MM.1S (cell line): ENCODE results near the gene CACNB2.
"Not testable (repeated sequence)": the region's sequence is repeated elsewhere in the genome, so short reads cannot be mapped to it uniquely, and the experiment has no call there.

Experiments used
- DNase-seq: peaks from one replicate; pipeline ENCODE4 v3.0.0-alpha.2; 2015
- H2AFZ ChIP-seq: fragments of 300-600 bp; sonication (generic); 2 replicates; pipeline ENCODE4 v1.6.0; 2016; ENCODE audit warnings: antibody characterized with exemption, low read length
- H3F3A ChIP-seq: fragments of 300-600 bp; sonication (generic); 2 replicates; pipeline ENCODE4 v1.6.1; 2016; ENCODE audit warnings: mild to moderate bottlenecking, antibody characterized with exemption, low read length, moderate library complexity, mixed read lengths; ENCODE audit not compliant: insufficient read depth
- H3K27ac ChIP-seq: fragments of 300-600 bp; sonication (generic); 2 replicates; pipeline ENCODE4 v1.5.1; 2016; ENCODE audit warnings: mild to moderate bottlenecking, low read length
- H3K27me3 ChIP-seq: fragments of 300-600 bp; sonication (generic); replicated peaks from 2 replicates; pipeline ENCODE4 v1.6.0; 2016; ENCODE audit warnings: low read length; ENCODE audit not compliant: insufficient read depth
- H3K36me3 ChIP-seq: fragments of 300-600 bp; sonication (generic); replicated peaks from 2 replicates; pipeline ENCODE4 v1.6.1; 2016; ENCODE audit warnings: mild to moderate bottlenecking, low read length, mixed read lengths; ENCODE audit not compliant: insufficient read depth
- H3K4me1 ChIP-seq: fragments of 300-600 bp; sonication (generic); 2 replicates; pipeline ENCODE4 v1.6.1; 2016; ENCODE audit warnings: low read length, mixed read lengths
- H3K4me2 ChIP-seq: fragments of 300-600 bp; sonication (generic); 2 replicates; pipeline ENCODE4 v1.6.0; 2016; ENCODE audit warnings: low read depth, low read length
- H3K4me3 ChIP-seq: fragments of 300-600 bp; sonication (generic); 2 replicates; pipeline ENCODE4 v1.5.1; 2016; ENCODE audit warnings: low read length, mixed read lengths
- H3K79me2 ChIP-seq: fragments of 300-600 bp; sonication (generic); 2 replicates; pipeline ENCODE4 v1.6.1; 2016; ENCODE audit warnings: mixed run types, low read length, mixed read lengths
- H3K9ac ChIP-seq: fragments of 300-600 bp; sonication (generic); 2 replicates; pipeline ENCODE4 v1.6.1; 2016; ENCODE audit warnings: low read length, mixed read lengths
- H3K9me2 ChIP-seq: fragments of 300-600 bp; sonication (generic); replicated peaks from 2 replicates; pipeline ENCODE4 v1.6.1; 2016; ENCODE audit warnings: mild to moderate bottlenecking, low read length, mixed read lengths; ENCODE audit not compliant: insufficient read depth
- H3K9me3 ChIP-seq: fragments of 300-600 bp; sonication (generic); replicated peaks from 2 replicates; pipeline ENCODE4 v1.6.1; 2016; ENCODE audit warnings: mild to moderate bottlenecking, low read length, mixed read lengths; ENCODE audit not compliant: insufficient read depth
- H4K20me1 ChIP-seq: fragments of 300-600 bp; sonication (generic); 2 replicates; pipeline ENCODE4 v1.6.1; 2016; ENCODE audit warnings: mild to moderate bottlenecking, low read length, moderate library complexity, mixed read lengths; ENCODE audit not compliant: insufficient read depth
- CTCF ChIP-seq: fragments of 300-600 bp; sonication (generic); IDR thresholded peaks from 2 replicates; pipeline ENCODE4 v1.5.1; 2016; ENCODE audit warnings: antibody characterized with exemption, low read length, mixed read lengths
- EZH2 ChIP-seq: fragments of 300-600 bp; sonication (generic); optimal IDR thresholded peaks from 2 replicates; pipeline ENCODE3; 2017; ENCODE audit warnings: low read depth, mild to moderate bottlenecking, antibody characterized with exemption, low read length, mixed read lengths
- EZH2phosphoT487 ChIP-seq: fragments of 300-600 bp; sonication (generic); IDR thresholded peaks from 2 replicates; pipeline ENCODE4 v1.6.1; 2018; ENCODE audit warnings: antibody characterized with exemption, low read length

The CACNB2 gene

DNA sequence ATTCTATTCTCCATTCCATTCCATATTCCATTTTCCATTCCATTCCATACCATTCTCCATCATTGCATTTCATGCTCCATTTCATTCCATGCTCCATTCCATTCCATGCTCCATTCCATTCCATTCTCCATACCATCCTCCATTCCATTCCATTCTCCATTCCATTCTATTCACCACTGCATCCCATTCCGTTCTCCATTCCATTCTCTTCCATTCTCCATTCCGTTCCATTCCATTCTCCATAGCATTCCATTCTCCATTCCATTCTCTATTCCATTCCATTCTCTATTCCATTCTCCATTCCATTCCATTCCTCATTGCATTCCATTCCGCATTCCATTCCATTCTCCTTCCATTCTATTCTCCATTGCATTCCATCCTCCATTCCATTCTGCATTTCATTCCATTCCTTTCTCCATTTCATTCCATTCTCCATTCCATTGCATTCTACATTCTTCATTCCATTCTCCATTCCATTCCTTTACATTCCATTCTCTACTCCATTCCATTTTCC is 427.2 kb downstream of the CACNB2 start:
- H3K4me2 ChIP-seq, result no peak overlapping the region
- no peaks in the 10 kb centered on the region for H3K9me3 ChIP-seq

DNA sequence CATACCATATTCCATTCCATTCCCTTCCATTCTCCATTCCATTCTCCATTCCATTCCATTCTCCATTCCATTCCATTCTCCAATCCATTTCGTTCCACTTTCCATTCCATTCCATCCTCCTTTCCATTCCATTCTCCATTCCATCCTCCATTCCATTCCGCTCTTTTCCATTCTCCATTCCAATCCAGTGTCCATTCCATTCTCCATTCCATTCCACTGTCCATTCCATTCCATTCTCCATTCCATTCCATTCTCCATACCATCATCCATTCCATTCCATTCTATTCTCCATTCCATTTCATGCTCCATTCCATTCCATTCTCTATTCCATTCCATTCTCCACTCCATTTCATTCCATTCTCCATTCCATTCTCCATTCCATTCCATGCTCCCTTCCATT is 430.2 kb downstream of the CACNB2 start:
- H3K4me3 ChIP-seq, H3K9me2 ChIP-seq, H3K27me3 ChIP-seq, H4K20me1 ChIP-seq, H2AFZ ChIP-seq, H3K4me1 ChIP-seq, H3K4me2 ChIP-seq, H3K9ac ChIP-seq, H3K27ac ChIP-seq, DNase-seq, H3K36me3 ChIP-seq, H3K79me2 ChIP-seq, H3F3A ChIP-seq, H3K9me3 ChIP-seq: not testable (repeated sequence)

More for the DNA sequence above, 427.2 kb downstream of the CACNB2 start:
- Histone ChIP-seq H3K9ac (no peak overlapping the region), H3F3A (no peaks in the 10 kb centered on the region), H2AFZ (no peak overlapping the region), H3K36me3 (no peaks in the 10 kb centered on the region), H3K4me3 (no peak overlapping the region), H3K27me3 (no peaks in the 10 kb centered on the region), H3K79me2 (no peaks in the 10 kb centered on the region), H4K20me1 (no peaks in the 10 kb centered on the region), H3K9me2 (no peaks in the 10 kb centered on the region), H3K4me1 (no peaks in the 10 kb centered on the region), H3K27ac (no peak overlapping the region)
- TF ChIP-seq CTCF (no peak), EZH2 (no peak), EZH2phosphoT487 (no peak)
- DNase-seq, result no peak

- H3K79me2 ChIP-seq, result no peaks in the 10 kb centered on the region
- H3K9me3 ChIP-seq, result no peaks in the 10 kb centered on the region
- TF ChIP-seq CTCF (no peak), EZH2 (no peak), EZH2phosphoT487 (no peak)
- H3K36me3 ChIP-seq, result no peaks in the 10 kb centered on the region
- no peaks in the 10 kb centered on the region for H3K4me1 ChIP-seq
- DNase-seq, result no peak
- no peak overlapping the region for H3K4me2 ChIP-seq
- no peaks in the 10 kb centered on the region for H3K27me3 ChIP-seq
- H3F3A ChIP-seq, result no peaks in the 10 kb centered on the region
- H3K9ac ChIP-seq, result no peak overlapping the region
- no peak overlapping the region for H3K27ac ChIP-seq
- H4K20me1 ChIP-seq, result no peaks in the 10 kb centered on the region
- no peak overlapping the region for H2AFZ ChIP-seq
- H3K4me3 ChIP-seq, result no peak overlapping the region
- H3K9me2 ChIP-seq, result no peaks in the 10 kb centered on the region
Observed at GRCh38 chr10:18571076-18571475, 430.9 kb downstream of the CACNB2 start.

- no peaks in the 10 kb centered on the region for H3K9me3 ChIP-seq
Observed at GRCh38 chr10:18571780-18572179, 431.6 kb downstream of the CACNB2 start.

More at GRCh38 chr10:18571780-18572179, 431.6 kb downstream of the CACNB2 start:
- H2AFZ ChIP-seq, result no peak overlapping the region
- no peak overlapping the region for H3K27ac ChIP-seq
- no peaks in the 10 kb centered on the region for H3K4me1 ChIP-seq
- no peaks in the 10 kb centered on the region for H3K79me2 ChIP-seq
- TF ChIP-seq CTCF, result no peak
- TF ChIP-seq EZH2, result no peak
- TF ChIP-seq EZH2phosphoT487, result no peak
- no peak for DNase-seq
- H3K4me2 ChIP-seq, result no peak overlapping the region
- no peaks in the 10 kb centered on the region for H3K27me3 ChIP-seq
- H4K20me1 ChIP-seq, result no peaks in the 10 kb centered on the region
- H3K9me2 ChIP-seq, result no peaks in the 10 kb centered on the region
- no peak overlapping the region for H3K4me3 ChIP-seq
- no peaks in the 10 kb centered on the region for H3K36me3 ChIP-seq
- H3F3A ChIP-seq, result no peaks in the 10 kb centered on the region
- H3K9ac ChIP-seq, result no peak overlapping the region
